GM18870 (cell line): ENCODE results near the gene TOGARAM1.
"Not testable (repeated sequence)": the region's sequence is repeated elsewhere in the genome, so short reads cannot be mapped to it uniquely, and the experiment has no call there.

Experiments
- ATAC-seq: cut with Tn5 transposase; IDR thresholded peaks from one replicate; pipeline ENCODE4 v1.9.1; 2021; ENCODE audit warnings: moderate library complexity; ENCODE audit not compliant: unreplicated experiment

The TOGARAM1 gene

GRCh38 chr14:45038256-45038655 lies 76.3 kb downstream of the TOGARAM1 start:
- ATAC-seq, result no peak

- ATAC-seq, result no peak
Measured at GRCh38 chr14:45038865-45039264, 76.9 kb downstream of the TOGARAM1 start.

DNA sequence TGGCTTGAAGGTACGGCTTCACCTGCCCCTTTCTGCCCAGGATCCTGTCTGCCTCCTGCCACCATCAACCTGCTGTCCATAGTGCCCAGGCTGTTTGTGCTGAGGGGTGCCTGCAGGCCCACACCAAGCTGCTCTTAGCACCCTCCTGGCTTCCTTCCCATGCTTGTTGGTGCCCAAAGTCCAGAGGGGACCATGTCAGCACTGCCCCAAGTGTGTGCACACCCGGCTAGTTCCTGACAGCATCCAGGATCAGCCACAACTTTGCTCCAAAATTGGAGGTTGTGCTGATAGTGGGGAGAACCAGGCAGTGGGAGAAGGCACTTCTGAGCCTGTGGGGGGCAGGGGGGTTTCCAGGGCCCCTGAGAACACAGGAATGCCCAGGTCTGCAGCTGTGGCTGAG lies 77.4 kb downstream of the TOGARAM1 start:
- no peak for ATAC-seq

DNA sequence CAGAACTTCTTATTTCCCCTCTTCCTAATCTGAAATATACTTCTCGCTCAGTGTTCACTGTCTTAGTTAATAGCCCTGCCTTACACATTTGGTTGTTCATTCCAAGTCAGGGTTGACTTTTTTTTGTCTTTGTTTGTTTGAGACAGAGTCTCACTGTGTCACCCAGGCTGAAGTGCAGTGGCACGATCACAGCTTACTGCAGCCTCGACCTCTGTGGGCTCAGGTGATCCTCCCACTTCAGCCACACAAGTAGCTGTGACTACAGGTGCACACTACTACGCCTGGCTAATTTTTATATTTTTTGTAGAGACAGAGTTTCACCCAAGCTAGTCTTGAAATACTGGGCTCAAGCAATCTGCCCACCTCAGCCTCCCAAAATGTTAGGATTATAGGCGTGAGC lies 79.7 kb downstream of the TOGARAM1 start:
- no peak for ATAC-seq

DNA sequence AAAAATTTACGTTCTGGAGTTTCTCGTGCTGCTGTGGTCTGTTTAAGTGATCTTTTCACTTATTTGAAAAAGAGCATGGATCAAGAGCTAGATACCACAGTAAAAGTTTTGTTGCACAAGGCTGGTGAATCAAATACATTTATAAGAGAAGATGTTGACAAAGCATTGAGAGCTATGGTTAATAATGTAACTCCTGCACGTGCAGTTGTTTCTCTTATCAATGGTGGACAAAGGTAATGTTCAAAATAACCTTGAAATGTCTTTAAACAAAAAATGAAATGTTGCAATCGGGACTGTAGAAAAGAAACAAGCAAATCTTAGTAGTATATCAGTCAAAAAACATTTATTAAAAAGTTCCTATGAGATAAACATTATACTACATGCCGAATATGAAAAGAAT lies 82.6 kb downstream of the TOGARAM1 start:
- no peak for ATAC-seq

- no peak for ATAC-seq
Measured at GRCh38 chr14:45048385-45048784, 86.4 kb downstream of the TOGARAM1 start.

DNA sequence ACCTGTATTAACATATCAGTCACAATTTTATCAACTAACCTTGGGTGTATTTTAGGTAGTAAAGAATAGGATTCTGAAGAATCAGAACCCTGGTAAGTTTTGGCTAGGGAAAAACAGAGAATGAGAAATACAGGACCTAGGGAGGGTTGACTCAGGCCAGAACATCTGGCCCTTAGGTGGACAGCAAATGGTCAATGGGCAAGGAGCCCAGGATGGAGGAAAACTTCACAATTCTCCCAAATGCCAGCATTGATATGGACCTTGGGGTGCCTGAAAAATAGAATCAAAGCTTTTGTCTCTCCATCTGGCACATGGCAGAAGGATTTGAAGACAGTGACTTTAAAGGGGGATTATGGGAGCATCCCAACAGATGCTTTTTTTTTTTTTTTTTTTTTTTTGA lies 89.2 kb downstream of the TOGARAM1 start:
- no peak for ATAC-seq

GRCh38 chr14:45051896-45052295 lies 89.9 kb downstream of the TOGARAM1 start:
- no peak for ATAC-seq

- ATAC-seq, result no peak
Measured at GRCh38 chr14:45057349-45057748, 95.4 kb downstream of the TOGARAM1 start.

GRCh38 chr14:45057881-45058364 lies 95.9 kb downstream of the TOGARAM1 start:
- ATAC-seq, result no peak

GRCh38 chr14:45060551-45060950 lies 98.6 kb downstream of the TOGARAM1 start:
- ATAC-seq, result no peak

DNA sequence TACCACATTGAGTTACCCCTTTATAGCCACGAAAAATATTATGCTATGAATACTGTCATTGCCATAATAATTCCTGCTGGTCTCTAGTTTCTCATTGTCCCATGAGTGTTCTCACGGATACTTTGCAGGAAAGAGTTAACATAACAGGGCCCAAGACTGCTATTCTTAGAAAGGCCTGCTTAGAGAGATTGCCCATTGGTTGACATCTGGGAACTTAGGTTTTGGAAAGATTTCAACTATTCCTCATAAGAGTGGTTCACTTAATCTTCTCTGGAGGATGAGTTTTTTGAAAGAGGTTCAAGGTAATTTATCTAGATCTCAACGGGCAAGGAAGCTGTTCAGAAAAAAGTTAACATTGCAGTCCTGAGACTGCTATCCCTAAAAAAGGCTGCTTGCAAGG lies 103.5 kb downstream of the TOGARAM1 start:
- no peak for ATAC-seq

- ATAC-seq, result no peak
Measured at GRCh38 chr14:45065956-45066355, 104.0 kb downstream of the TOGARAM1 start.

GRCh38 chr14:45066667-45067066 lies 104.7 kb downstream of the TOGARAM1 start:
- no peak for ATAC-seq

DNA sequence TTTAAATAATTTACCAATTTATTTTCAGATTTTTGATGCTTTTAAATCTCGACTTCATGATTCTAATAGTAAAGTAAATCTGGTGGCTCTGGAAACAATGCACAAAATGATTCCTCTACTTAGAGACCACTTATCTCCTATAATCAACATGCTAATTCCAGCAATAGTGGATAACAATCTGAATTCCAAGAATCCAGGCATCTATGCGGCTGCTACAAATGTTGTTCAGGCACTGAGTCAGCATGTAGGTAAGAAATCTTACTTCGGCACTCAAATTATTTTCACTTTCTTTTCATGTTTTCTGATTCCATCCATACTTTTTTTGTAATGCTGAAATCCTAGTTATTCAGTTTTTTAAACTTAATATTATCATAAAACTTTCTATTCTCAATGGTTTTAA lies 106.4 kb downstream of the TOGARAM1 start:
- no peak for ATAC-seq

DNA sequence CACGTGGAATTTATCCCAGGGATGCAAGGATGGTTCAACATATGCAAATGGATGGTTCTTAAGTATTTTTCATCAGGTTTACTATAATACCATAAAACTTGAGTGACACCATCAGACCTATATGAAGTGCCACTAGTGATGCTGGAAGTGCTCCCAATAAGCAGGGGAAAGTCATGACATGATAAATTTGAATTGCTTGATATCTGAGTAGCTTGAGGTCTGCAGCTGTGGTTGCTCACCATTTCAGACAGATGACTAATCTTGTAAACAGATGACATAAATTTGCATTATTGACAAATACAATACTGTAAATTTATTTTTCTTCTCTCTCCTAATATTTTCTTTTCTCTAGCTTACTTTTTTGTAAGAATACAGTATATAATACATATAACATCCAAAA lies 108.2 kb downstream of the TOGARAM1 start:
- ATAC-seq, result no peak

DNA sequence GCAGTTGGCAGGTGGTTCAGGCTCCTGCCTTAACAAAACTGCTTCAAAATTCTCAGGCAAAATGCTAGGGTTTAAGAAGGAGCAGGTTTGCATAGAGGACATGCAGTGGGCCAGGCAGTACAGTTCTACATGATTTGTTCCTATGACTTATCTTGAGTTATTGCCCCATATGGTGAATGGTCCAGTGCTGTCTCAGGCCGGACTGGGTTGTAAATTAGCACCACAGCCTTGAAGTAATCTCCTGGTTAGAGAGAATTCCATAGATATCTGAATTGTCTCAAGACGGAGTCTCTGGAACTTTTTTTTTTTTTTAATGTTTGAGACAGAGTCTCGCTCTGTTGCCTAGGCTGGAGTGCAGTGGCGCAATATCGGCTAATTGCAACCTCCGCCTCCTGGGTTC lies 110.1 kb downstream of the TOGARAM1 start:
- ATAC-seq, result no peak

DNA sequence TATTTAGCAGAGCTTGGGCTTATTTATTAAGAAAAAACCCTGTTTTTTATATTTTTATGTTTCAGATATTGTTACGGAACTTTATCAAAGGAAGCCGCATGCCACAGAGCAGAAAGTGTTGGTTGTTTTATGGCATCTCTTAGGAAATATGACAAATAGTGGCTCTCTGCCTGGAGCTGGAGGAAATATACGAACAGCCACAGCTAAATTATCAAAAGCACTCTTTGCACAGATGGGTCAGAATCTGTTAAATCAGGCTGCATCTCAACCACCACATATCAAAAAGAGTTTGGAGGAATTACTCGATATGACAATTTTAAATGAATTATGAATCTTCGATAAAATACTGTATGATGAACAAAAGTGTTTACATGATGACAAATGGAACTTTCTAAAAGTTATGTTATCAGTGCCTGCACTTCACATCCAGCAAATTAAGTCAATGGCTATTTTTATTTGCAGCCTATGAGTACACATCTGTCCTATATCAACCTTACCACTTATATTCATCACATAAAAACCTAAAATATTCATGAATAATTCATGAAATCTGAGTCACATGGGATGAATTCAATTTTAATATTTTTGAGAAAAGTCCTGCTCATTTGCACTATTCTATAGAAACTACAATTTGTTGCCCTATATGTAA lies 111.4 kb downstream of the TOGARAM1 start:
- ATAC-seq, result no peak

- no peak for ATAC-seq
Measured at GRCh38 chr14:45078323-45078722, 116.3 kb downstream of the TOGARAM1 start.

- not testable (repeated sequence) for ATAC-seq
Measured at GRCh38 chr14:45080416-45080968, 118.5 kb downstream of the TOGARAM1 start.

GRCh38 chr14:45081096-45081495 lies 119.1 kb downstream of the TOGARAM1 start:
- ATAC-seq, result not testable (repeated sequence)

- ATAC-seq, result no peak
Measured at GRCh38 chr14:45082420-45082819, 120.4 kb downstream of the TOGARAM1 start.

DNA sequence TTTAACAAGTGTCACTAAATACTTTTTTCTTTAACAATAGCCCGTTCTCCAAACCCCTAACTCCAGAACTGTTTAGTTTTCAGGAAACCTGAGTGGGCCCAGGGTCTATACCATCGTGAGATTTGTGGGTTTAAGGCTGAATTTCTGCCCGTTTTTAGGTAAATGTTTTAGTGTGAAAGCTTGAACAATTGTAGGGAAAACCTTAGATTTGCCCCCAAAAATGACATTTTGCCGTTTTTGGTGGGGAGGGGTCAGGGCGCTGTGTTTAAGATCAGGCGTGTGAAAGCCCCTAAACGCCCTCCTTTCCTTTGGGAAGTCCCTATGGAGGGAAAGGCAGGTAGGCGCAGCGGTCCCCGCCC lies 121.6 kb downstream of the TOGARAM1 start:
- no peak for ATAC-seq
